Germinal center (tissue), 1 donor: Measurements from ENCODE around the gene FAM219A.
"Not testable (repeated sequence)": the region's sequence is repeated elsewhere in the genome, so short reads cannot be mapped to it uniquely, and the experiment has no call there.

ENCODE experiments used
- DNase-seq: peaks from one replicate; pipeline ENCODE4 v3.0.0; 2012; ENCODE audit warnings: mixed read lengths, low spot score

FAM219A gene

GRCh38 chr9:34484678-34485077 is 26.3 kb upstream of the FAM219A start:
- no peak for DNase-seq

- DNase-seq: not testable (repeated sequence)
Measured at GRCh38 chr9:34482746-34483145, 24.4 kb upstream of the FAM219A start.

DNA sequence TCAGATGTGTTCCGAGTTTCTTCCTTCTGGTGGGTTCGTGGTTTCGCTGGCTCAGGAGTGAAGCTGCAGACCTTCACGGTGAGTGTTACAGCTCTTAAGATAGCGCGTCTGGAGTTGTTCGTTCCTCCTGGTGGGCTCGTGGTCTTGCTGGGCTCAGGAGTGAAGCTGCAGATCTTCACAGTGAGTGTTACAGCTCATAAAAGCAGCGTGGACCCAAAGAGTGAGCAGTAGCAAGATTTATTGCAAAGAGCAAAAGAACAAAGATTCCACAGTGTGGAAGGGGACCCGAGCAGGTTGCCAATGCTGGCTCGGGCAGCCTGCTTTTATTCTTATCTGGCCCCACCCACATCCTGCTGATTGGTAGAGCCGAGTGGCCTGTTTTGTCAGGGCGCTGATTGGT is 23.2 kb upstream of the FAM219A start:
- DNase-seq: not testable (repeated sequence)

- DNase-seq: no peak
Measured at GRCh38 chr9:34479431-34479866, 21.1 kb upstream of the FAM219A start.

GRCh38 chr9:34477541-34477940 is 19.2 kb upstream of the FAM219A start:
- DNase-seq: no peak

- DNase-seq: no peak
Measured at GRCh38 chr9:34475097-34475496, 16.7 kb upstream of the FAM219A start.

DNA sequence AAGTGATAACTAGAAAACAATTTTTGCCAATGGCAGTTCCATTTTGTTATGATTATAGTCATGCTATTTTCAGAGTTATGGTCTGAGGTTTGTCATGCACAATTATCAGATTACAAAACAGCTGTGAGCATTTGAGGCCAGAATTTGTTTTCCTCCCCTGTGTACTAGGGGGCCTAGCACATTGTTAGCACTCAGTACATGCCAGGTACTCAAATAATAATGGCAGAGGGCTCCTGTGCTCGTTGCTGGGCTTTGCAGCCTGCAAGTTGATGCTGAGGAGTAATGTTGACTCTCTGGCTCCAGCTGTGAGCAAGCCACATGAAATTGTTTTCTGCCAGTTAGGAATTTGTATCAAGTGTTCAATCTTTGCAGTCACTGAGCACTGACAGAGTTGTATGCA is 7.1 kb upstream of the FAM219A start:
- no peak for DNase-seq

GRCh38 chr9:34464571-34464970 is 6.2 kb upstream of the FAM219A start:
- DNase-seq: no peak

- no peak for DNase-seq
Measured at GRCh38 chr9:34463901-34464232, 5.5 kb upstream of the FAM219A start.

DNA sequence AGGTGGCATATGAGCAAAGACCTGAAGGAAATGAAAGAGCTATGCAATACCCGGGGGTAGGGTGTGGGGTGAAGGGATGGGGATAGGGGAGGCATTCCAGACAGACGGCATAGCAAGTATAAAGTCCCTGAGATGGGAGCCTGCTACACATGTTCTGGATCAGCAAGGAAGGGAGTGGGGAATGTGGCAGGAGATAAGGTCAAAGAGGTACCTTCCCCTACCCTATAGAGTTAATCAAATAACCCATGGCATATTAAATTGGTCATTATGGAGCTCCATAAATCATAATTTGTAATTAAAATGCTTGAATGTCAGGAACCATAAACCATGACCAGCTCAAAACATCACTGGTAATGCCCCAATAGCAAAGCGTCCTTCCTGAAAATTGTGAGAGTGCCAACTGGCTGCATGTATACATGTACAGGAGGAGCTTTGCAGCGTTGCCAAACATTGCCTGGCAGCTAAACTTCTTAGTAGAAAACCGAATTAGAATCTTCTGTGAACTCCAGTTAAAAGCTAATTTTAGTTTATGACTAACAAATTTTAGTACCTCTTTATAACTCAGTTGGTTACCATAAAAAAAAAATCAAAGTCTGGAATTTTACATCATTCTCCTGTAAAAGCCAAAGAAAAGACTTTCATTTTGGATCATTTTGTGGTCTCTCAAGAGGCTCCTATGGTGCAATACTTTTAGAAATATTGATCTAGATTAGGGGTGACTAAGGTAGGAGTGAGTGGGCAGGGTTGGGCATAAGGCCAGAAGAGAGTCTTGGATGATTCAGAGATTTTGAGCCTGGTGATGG is 4.9 kb upstream of the FAM219A start:
- no peak for DNase-seq

DNA sequence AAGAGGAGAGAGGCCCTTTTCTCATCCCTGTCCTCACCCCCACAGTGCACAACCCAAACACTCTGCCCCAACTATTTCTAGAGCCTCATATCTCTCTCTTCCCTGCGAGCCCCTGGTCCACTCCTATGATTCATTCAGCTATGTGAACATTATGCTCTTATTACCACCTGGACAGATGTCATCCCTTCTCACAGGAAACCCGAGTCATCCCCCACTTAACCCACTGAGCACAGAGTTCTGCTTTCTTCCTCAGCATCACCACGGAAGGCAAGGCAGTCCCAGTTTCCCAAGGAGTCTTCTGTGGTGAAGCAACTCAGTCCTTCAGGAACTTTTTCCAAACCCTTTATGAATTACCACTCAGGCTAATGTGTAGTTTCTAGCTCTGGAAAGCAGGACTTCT is 1.6 kb upstream of the FAM219A start:
- DNase-seq: no peak

DNA sequence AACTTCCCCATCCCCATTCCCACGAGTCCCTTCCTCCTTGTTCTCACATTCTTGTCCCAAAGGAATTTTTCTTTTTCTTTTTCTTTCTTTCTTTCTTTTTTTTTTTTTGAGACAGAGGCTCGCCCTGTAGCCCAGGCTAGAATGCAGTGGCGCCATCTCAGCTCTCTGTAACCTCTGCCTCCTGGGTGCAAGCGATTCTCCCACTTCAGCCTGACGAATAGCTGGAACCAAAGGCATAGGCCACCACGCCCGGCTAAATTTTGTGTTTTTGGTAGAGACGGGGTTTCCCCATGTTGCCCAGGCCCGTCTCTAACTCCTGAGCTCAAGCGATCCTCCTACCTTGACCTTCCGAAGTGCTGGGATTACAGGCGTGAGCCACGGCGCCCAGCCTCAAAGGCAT is 986 bp upstream of the FAM219A start:
- DNase-seq: no peak

DNA sequence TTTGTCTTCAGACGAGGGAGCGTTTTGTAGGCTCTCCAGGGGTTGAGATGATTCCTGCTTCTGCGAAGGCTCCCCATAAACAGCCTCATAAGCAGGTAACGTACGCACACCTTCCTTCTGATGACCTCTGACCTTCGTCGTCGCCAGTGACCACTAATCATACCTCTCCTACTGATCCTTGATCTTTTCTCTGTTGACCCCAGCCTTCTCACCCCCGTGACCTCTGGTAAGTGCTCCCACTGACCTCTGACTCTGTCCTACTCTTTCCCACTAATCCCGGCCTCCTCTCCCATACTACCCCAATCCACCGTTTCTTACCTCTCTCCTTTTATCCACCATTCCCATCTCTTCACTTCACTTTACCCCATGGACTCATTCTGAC is 580 bp upstream of the FAM219A start:
- DNase-seq: no peak

- DNase-seq: peak; percentile 26
Measured at GRCh38 chr9:34457266-34458012, 931 bp downstream of the FAM219A start.

DNA sequence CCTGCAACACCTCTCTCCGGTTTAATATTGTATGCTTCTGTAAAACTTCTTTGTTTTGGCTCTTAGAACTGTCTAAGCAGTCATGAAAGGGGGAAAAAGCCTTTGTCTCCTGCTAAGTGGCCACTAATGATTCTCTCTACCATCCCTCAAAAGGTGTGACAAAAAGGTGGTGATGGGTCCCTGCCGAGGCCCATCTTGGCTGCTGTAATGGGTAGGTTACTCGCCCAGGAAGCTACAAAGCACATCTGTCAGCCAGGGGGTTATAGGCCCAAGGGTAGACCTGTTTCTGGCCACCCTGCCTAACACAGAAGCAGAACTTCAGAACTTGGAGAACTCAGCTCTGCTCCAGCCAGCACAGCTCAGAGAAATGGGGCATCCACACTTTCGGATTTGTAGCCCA is 1.6 kb downstream of the FAM219A start:
- no peak for DNase-seq

GRCh38 chr9:34456151-34456550 is 2.2 kb downstream of the FAM219A start:
- DNase-seq: no peak

GRCh38 chr9:34454571-34455065 is 3.8 kb downstream of the FAM219A start:
- no peak for DNase-seq

- DNase-seq: no peak
Measured at GRCh38 chr9:34452568-34452967, 5.8 kb downstream of the FAM219A start.

GRCh38 chr9:34451545-34451944 is 6.8 kb downstream of the FAM219A start:
- no peak for DNase-seq

GRCh38 chr9:34451135-34451534 is 7.2 kb downstream of the FAM219A start:
- no peak for DNase-seq

GRCh38 chr9:34450644-34451043 is 7.7 kb downstream of the FAM219A start:
- no peak for DNase-seq

GRCh38 chr9:34446951-34447350 is 11.4 kb downstream of the FAM219A start:
- no peak for DNase-seq

DNA sequence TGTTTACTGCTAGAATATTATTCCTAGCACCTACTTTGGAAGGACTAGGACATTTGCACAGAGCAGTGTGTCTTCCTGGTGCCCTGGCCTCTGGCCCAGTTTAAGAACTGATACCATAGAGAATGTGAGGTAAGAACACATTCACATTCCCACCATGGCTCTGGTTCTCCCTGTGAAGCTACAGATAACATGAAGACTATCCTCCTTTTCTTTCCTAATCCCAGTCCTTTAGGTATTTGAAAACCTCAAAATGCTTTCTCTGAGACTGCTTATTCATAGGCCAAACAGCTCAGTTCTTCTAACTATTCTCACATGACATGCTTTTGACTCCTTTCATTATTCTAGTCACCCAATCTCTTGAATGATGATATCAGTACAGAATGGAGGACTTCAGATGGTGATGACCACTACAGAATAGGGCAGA is 11.9 kb downstream of the FAM219A start:
- DNase-seq: no peak
